Fibroblast of lung (primary cell): Measurements from ENCODE around the gene RPRD1B. TPM values are rescaled to one million over a fixed set of nuclear protein-coding genes. Genes with fewer than 3 reads are reported as not detected.
"Not testable (repeated sequence)": the region's sequence is repeated elsewhere in the genome, so short reads cannot be mapped to it uniquely, and the experiment has no call there.

Source experiments
- DNase-seq, 2 donors: peaks; one replicate each; pipeline versions ENCODE4 v3.0.0 to v3.0.0-alpha.2; 2010; ENCODE audit warnings: low read depth in 2 of 2
- H2AFZ ChIP-seq: 2 replicates; pipeline ENCODE4 v1.5.1; 2012; ENCODE audit warnings: low read length, control low read depth, inconsistent platforms
- H3K27ac ChIP-seq: 2 replicates; pipeline ENCODE4 v1.5.1; 2011; ENCODE audit warnings: low read length, control low read depth; ENCODE audit not compliant: insufficient read depth
- H3K27me3 ChIP-seq: 2 replicates; pipeline ENCODE4 v1.5.1; 2011; ENCODE audit warnings: mild to moderate bottlenecking, low read length; ENCODE audit not compliant: control insufficient read depth, insufficient read depth
- H3K36me3 ChIP-seq: 2 replicates; pipeline ENCODE4 v1.5.1; 2011; ENCODE audit warnings: low read length; ENCODE audit not compliant: control insufficient read depth, insufficient read depth
- H3K4me1 ChIP-seq: 2 replicates; pipeline ENCODE4 v1.5.1; 2011; ENCODE audit warnings: low read length; ENCODE audit not compliant: control insufficient read depth, insufficient read depth; ENCODE audit errors: extremely low read depth
- H3K4me2 ChIP-seq: 2 replicates; pipeline ENCODE4 v1.5.1; 2011; ENCODE audit warnings: low read length, control low read depth; ENCODE audit not compliant: insufficient read depth; ENCODE audit errors: extremely low read depth
- H3K4me3 ChIP-seq, 4 experiments: fragments of 200-600 bp in 1 of 4; sonication (generic) in 1 of 4; replicated peaks in 1 of 4; 2 replicates each; pipeline ENCODE4 v1.5.1; 2011 to 2016; ENCODE audit warnings: low read length in 4 of 4, low read depth in 3 of 4, mild to moderate bottlenecking in 3 of 4, control low read depth in 2 of 4, inconsistent platforms in 1 of 4, mixed read lengths in 1 of 4; ENCODE audit not compliant: insufficient read depth in 1 of 4; ENCODE audit errors: control extremely low read depth in 1 of 4
- H3K79me2 ChIP-seq: 2 replicates; pipeline ENCODE4 v1.5.1; 2012; ENCODE audit warnings: mild to moderate bottlenecking, low read length, inconsistent platforms; ENCODE audit not compliant: control insufficient read depth, insufficient read depth
- H3K9ac ChIP-seq: 2 replicates; pipeline ENCODE4 v1.5.1; 2011; ENCODE audit warnings: mild to moderate bottlenecking, low read length, control low read depth; ENCODE audit not compliant: insufficient read depth
- H3K9me3 ChIP-seq: 2 replicates; pipeline ENCODE4 v1.5.1; 2012; ENCODE audit warnings: low read depth, low read length; ENCODE audit not compliant: control insufficient read depth, insufficient read depth
- H4K20me1 ChIP-seq: 2 replicates; pipeline ENCODE4 v1.5.1; 2011; ENCODE audit warnings: low read length; ENCODE audit not compliant: control insufficient read depth, insufficient read depth; ENCODE audit errors: extremely low read depth
- CTCF ChIP-seq, 2 donors: IDR thresholded peaks in 1 of 2; conservative IDR thresholded peaks in 1 of 2; 1 replicate in 1 of 2; 2 replicates in 1 of 2; pipeline ENCODE4 v1.5.1; 2011 to 2012; ENCODE audit warnings: low read length in 2 of 2, control low read depth in 1 of 2, inconsistent platforms in 1 of 2, low read depth in 1 of 2, mild to moderate bottlenecking in 1 of 2
- EZH2 ChIP-seq: IDR thresholded peaks from 2 replicates; pipeline ENCODE4 v1.5.1; 2012; ENCODE audit warnings: low read length, control low read depth, mild to moderate bottlenecking; ENCODE audit errors: missing control alignments
- polyA plus RNA-seq, 2 donors: library from polyadenylated mRNA; depleted of rRNA in 1 of 2; stranded (reverse) in 1 of 2; unstranded in 1 of 2; fragments of >200 nt; gene quantifications; 2 replicates each; pipeline ENCODE4 v1.2.1, GENCODE V29; 2011 to 2012; ENCODE audit warnings: missing spikeins in 1 of 2
- total RNA-seq: library from RNA; depleted of rRNA; stranded (reverse); fragments of >200 nt; gene quantifications from 2 replicates; pipeline ENCODE4 v1.2.1, GENCODE V29; 2014

The RPRD1B gene
- total and polyA plus RNA-seq, 2 donors (not counting 1 experiment from before 2014, with no cell fraction given), result 23.8 to 23.9 TPM

- no peak overlapping the region for H3K4me2 ChIP-seq
- no peak overlapping the region for H3K9ac ChIP-seq
Observed at GRCh38 chr20:38104285-38104684, 70.7 kb downstream of the RPRD1B start.

GRCh38 chr20:38106461-38106860 is 72.9 kb downstream of the RPRD1B start:
- H3K79me2 ChIP-seq, result no peaks in the 10 kb centered on the region
- no peaks in the 10 kb centered on the region for H3K27me3 ChIP-seq
- no peaks in the 10 kb centered on the region for H4K20me1 ChIP-seq
- H3K9ac ChIP-seq, result no peak overlapping the region
- no peak for TF ChIP-seq EZH2
- no peak for TF ChIP-seq CTCF (conservative IDR thresholded peaks at IDR 0.05 in 1 of 2, IDR thresholded peaks at IDR 0.05 in 1 of 2; ENCODE audit: low read depth in 1 of 2, low read length in 2 of 2)
- no peaks in the 10 kb centered on the region for H3K36me3 ChIP-seq
- no peak overlapping the region for H2AFZ ChIP-seq
- peaks cover 19% of the 10 kb centered on the region for H3K4me1 ChIP-seq
- no peak for DNase-seq
- no peaks in the 10 kb centered on the region for H3K9me3 ChIP-seq
- no peak overlapping the region for H3K4me3 ChIP-seq
- no peak overlapping the region for H3K27ac ChIP-seq
- no peak overlapping the region for H3K4me2 ChIP-seq

More at GRCh38 chr20:38104285-38104684, 70.7 kb downstream of the RPRD1B start:
- H2AFZ ChIP-seq, result no peak overlapping the region
- H3K27me3 ChIP-seq, result no peaks in the 10 kb centered on the region
- no peak overlapping the region for H3K27ac ChIP-seq
- peaks cover 8% of the 10 kb centered on the region for H3K4me1 ChIP-seq
- H4K20me1 ChIP-seq, result no peaks in the 10 kb centered on the region
- H3K4me3 ChIP-seq, result no peak overlapping the region
- H3K79me2 ChIP-seq, result no peaks in the 10 kb centered on the region
- no peak for TF ChIP-seq CTCF (conservative IDR thresholded peaks at IDR 0.05 in 1 of 2, IDR thresholded peaks at IDR 0.05 in 1 of 2; ENCODE audit: low read depth in 1 of 2, low read length in 2 of 2)
- TF ChIP-seq EZH2, result no peak
- H3K9me3 ChIP-seq, result no peaks in the 10 kb centered on the region
- peak in 1 of 2 donors; percentile 31 for DNase-seq
- H3K36me3 ChIP-seq, result no peaks in the 10 kb centered on the region

- not testable (repeated sequence) for H3K79me2 ChIP-seq, H2AFZ ChIP-seq, H3K9me3 ChIP-seq, H3K4me2 ChIP-seq, H3K36me3 ChIP-seq, H3K4me3 ChIP-seq, H3K27ac ChIP-seq, H4K20me1 ChIP-seq, DNase-seq, H3K27me3 ChIP-seq, H3K9ac ChIP-seq
- H3K4me1 ChIP-seq, result peaks cover 19% of the 10 kb centered on the region
Observed at GRCh38 chr20:38107386-38107785, 73.8 kb downstream of the RPRD1B start.

GRCh38 chr20:38107916-38108315 is 74.4 kb downstream of the RPRD1B start:
- not testable (repeated sequence) for H2AFZ ChIP-seq, DNase-seq, H3K9me3 ChIP-seq, H3K27me3 ChIP-seq, H4K20me1 ChIP-seq, H3K79me2 ChIP-seq, H3K36me3 ChIP-seq, H3K4me3 ChIP-seq, H3K27ac ChIP-seq, H3K9ac ChIP-seq, H3K4me2 ChIP-seq
- peaks cover 19% of the 10 kb centered on the region for H3K4me1 ChIP-seq
